Measurements from ENCODE around the gene LIMS1. TPM values are rescaled to one million over a fixed set of nuclear protein-coding genes. Genes with fewer than 3 reads are reported as not detected.
A peak's percentile ranks its signal among the peaks of the same experiment; 100 is the strongest.

The LIMS1 gene
- polyA plus RNA-seq, 3 donors, result 44.0 to 130 (median 124) TPM

DNA sequence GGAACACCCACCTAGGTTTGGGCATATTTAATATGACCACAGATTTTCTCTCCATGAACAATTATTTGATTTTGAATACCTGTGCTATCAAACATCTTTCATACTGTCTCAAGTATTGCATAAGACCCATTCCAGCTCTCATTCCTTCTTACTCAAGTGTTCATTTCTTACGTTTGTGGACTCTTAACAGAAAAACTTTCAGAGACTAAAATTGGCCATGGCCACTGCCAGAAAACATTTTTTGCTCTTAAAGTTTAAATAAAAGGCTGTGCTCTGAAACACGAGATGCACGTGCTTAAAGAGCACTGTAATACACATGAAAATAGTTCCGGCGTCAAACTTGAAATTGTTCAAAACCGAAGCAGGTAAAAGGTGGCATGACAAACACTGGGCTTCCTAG, 89.3 kb downstream of the LIMS1 start:
- TF ChIP-seq, protein P1, sequence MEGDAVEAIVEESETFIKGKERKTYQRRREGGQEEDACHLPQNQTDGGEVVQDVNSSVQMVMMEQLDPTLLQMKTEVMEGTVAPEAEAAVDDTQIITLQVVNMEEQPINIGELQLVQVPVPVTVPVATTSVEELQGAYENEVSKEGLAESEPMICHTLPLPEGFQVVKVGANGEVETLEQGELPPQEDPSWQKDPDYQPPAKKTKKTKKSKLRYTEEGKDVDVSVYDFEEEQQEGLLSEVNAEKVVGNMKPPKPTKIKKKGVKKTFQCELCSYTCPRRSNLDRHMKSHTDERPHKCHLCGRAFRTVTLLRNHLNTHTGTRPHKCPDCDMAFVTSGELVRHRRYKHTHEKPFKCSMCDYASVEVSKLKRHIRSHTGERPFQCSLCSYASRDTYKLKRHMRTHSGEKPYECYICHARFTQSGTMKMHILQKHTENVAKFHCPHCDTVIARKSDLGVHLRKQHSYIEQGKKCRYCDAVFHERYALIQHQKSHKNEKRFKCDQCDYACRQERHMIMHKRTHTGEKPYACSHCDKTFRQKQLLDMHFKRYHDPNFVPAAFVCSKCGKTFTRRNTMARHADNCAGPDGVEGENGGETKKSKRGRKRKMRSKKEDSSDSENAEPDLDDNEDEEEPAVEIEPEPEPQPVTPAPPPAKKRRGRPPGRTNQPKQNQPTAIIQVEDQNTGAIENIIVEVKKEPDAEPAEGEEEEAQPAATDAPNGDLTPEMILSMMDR (IDR thresholded peaks at IDR 0.05), result no peak
- Histone ChIP-seq H3K27me3 (ENCODE audit: control insufficient read depth in 2 of 2, insufficient read depth in 2 of 2, low read length in 2 of 2) (no peaks in the 10 kb centered on the region), H3K9me3 (replicated peaks in 1 of 2; ENCODE audit: control insufficient read depth in 1 of 2, insufficient read depth in 1 of 2, low read length in 2 of 2) (no peaks in the 10 kb centered on the region), H3K4me2 (replicated peaks; ENCODE audit: extremely low read depth, low read length, poor library complexity, severe bottlenecking) (no peak overlapping the region), H4K20me1 (ENCODE audit: insufficient read depth, low read length) (peaks cover 84% of the 10 kb centered on the region), H3K9ac (ENCODE audit: insufficient read depth, low read length, poor library complexity, severe bottlenecking) (no peak overlapping the region), H3K4me3 (replicated peaks in 1 of 3; ENCODE audit: low read depth in 2 of 3, low read length in 3 of 3) (no peak overlapping the region), H3K27ac (ENCODE audit: low read depth in 1 of 2, low read length in 2 of 2) (no peak overlapping the region), H2AFZ (ENCODE audit: insufficient read depth, low read depth, low read length, poor library complexity, severe bottlenecking) (no peak overlapping the region), H3K36me3 (replicated peaks in 1 of 2; ENCODE audit: control insufficient read depth in 1 of 2, insufficient read depth in 2 of 2, low read length in 2 of 2) (no peaks in the 10 kb centered on the region), H3K4me1 (ENCODE audit: control insufficient read depth in 1 of 2, insufficient read depth in 2 of 2, low read length in 2 of 2) (peaks cover 31 to 35% of the 10 kb centered on the region in 2 donors), H3K79me2 (ENCODE audit: insufficient read depth, low read length) (peaks cover 97% of the 10 kb centered on the region)
- Mint-ChIP-seq H3K4me3 (no peak overlapping the region), H3K36me3 (peaks cover 0 to 8% of the 10 kb centered on the region in 2 donors), H3K27ac (peak overlapping the region in 1 of 7 donors; percentile 6), H3K4me1 (peaks cover 47% of the 10 kb centered on the region), H3K27me3 (ENCODE audit: low read depth in 3 of 3) (no peaks in the 10 kb centered on the region), H3K9me3 (no peaks in the 10 kb centered on the region)
- DNase-seq, result no peak
- intact Hi-C loops (cut with micrococcal nuclease), result no loop called here
- 50% methylated on average over 2 of the region's 6 CpGs for WGBS (ENCODE audit: insufficient coverage)

DNA sequence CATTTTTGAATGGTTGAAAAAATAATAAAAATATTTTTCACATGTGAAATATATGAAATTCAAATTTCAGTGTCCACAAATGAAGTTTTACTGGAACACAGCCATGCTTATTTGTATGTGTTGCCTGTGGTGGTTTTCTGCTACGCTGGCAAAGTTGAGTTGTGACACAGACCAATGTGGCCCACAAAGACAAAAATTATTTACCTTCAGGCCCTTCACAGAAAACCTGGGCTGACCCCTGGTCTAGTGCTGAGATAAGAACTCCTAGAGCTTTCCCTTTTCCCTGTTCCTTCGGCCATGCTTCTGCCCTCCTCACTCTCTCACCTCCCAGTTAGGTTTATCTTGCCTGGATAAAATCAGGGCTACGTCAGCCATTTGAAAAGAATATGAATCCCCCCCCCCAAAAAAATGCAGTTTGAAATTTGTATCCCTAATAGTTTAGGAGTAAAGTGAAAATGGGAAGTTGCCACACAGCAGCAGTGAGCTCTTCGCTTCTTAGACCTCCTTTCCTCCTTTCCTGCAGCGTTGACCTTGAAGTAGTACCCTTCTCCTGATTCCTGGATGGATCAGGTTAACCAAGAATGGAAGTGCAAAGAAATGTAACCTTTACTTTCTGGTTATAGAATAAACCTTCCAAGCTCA, 91.0 kb downstream of the LIMS1 start:
- intact Hi-C loops (cut with micrococcal nuclease), result no loop called here
- no peak overlapping the region for H2AFZ ChIP-seq (ENCODE audit: insufficient read depth, low read depth, low read length, poor library complexity, severe bottlenecking)

More for the DNA sequence above, 91.0 kb downstream of the LIMS1 start:
- TF ChIP-seq, protein P1 (IDR thresholded peaks at IDR 0.05), result no peak
- Histone ChIP-seq H3K9ac (ENCODE audit: insufficient read depth, low read length, poor library complexity, severe bottlenecking) (no peak overlapping the region), H3K9me3 (replicated peaks in 1 of 2; ENCODE audit: control insufficient read depth in 1 of 2, insufficient read depth in 1 of 2, low read length in 2 of 2) (no peaks in the 10 kb centered on the region), H3K4me3 (replicated peaks in 1 of 3; ENCODE audit: low read depth in 2 of 3, low read length in 3 of 3) (no peak overlapping the region), H3K4me2 (replicated peaks; ENCODE audit: extremely low read depth, low read length, poor library complexity, severe bottlenecking) (no peak overlapping the region), H3K79me2 (ENCODE audit: insufficient read depth, low read length) (peaks cover 98% of the 10 kb centered on the region), H3K27me3 (ENCODE audit: control insufficient read depth in 2 of 2, insufficient read depth in 2 of 2, low read length in 2 of 2) (no peaks in the 10 kb centered on the region), H3K36me3 (replicated peaks in 1 of 2; ENCODE audit: control insufficient read depth in 1 of 2, insufficient read depth in 2 of 2, low read length in 2 of 2) (peaks cover 0 to 6% of the 10 kb centered on the region in 2 donors), H3K27ac (ENCODE audit: low read depth in 1 of 2, low read length in 2 of 2) (peak overlapping the region in 1 of 2 donors; percentile 46), H4K20me1 (ENCODE audit: insufficient read depth, low read length) (peaks cover 82% of the 10 kb centered on the region), H3K4me1 (ENCODE audit: control insufficient read depth in 1 of 2, insufficient read depth in 2 of 2, low read length in 2 of 2) (peaks cover 25% of the 10 kb centered on the region in 2 donors)
- H3K36me3 Mint-ChIP-seq, result peaks cover 11 to 16% of the 10 kb centered on the region in 2 donors
- no peak overlapping the region for H3K4me3 Mint-ChIP-seq
- DNase-seq, result no peak
- no peaks in the 10 kb centered on the region for H3K27me3 Mint-ChIP-seq (ENCODE audit: low read depth in 3 of 3)
- peaks cover 39% of the 10 kb centered on the region for H3K4me1 Mint-ChIP-seq
- peak overlapping the region in 4 of 7 donors; percentile 43 to 87 (median 72) for H3K27ac Mint-ChIP-seq
- no peaks in the 10 kb centered on the region for H3K9me3 Mint-ChIP-seq
- no CpG with 5 or more reads among the region's 5 CpGs for WGBS (ENCODE audit: insufficient coverage)

Measured in CD14-positive monocyte (primary cell).